Measurements from ENCODE around the gene GOLGA5. TPM values are rescaled to one million over a fixed set of nuclear protein-coding genes. Genes with fewer than 3 reads are reported as not detected.
A peak's percentile ranks its signal among the peaks of the same experiment; 100 is the strongest.
"Not testable (repeated sequence)": the region's sequence is repeated elsewhere in the genome, so short reads cannot be mapped to it uniquely, and the experiment has no call there.

The GOLGA5 gene
- 28.2 TPM for total RNA-seq (ENCODE audit: unreplicated experiment)
- long read RNA-seq, transcript GOLGA5-201 (13 exons, 2,969 nt): major isoform, 8 of 11 reads
- long read RNA-seq, partial matches to known transcripts: 0 of 11 reads
- long read RNA-seq, other reads (novel, unspliced or antisense): 3 of 11 reads

GRCh38 chr14:92793709-92794546, at the start of gene GOLGA5:
GOLGA5 (plus strand) TSS chr14:92794305; CDS start chr14:92797438, 3,133 bp downstream.
- no peak for TF ChIP-seq CTCF (IDR thresholded peaks at IDR 0.05; ENCODE audit: partially characterized antibody, unreplicated experiment)
- Mint-ChIP-seq H3K9me3 (ENCODE audit: unreplicated experiment) (peaks cover 5% of the 10 kb centered on the region), H3K27me3 (ENCODE audit: unreplicated experiment) (peaks cover 3% of the 10 kb centered on the region), H3K4me3 (ENCODE audit: unreplicated experiment) (peak within 1 kb of the TSS; percentile 97), H3K36me3 (ENCODE audit: unreplicated experiment) (peaks cover 7% of the 10 kb centered on the region), H3K4me1 (ENCODE audit: low read depth, unreplicated experiment) (peaks cover 8% of the 10 kb centered on the region), H3K27ac (ENCODE audit: unreplicated experiment) (peak within 1 kb of the TSS; percentile 89)
- peak; percentile 99 for DNase-seq

GRCh38 chr14:92747701-92748258, 46.3 kb upstream of the GOLGA5 start:
- Mint-ChIP-seq H3K4me3 (ENCODE audit: unreplicated experiment) (peak overlapping the region; percentile 92), H3K36me3 (ENCODE audit: unreplicated experiment) (peaks cover 3% of the 10 kb centered on the region), H3K4me1 (ENCODE audit: low read depth, unreplicated experiment) (peaks cover 12% of the 10 kb centered on the region), H3K9me3 (ENCODE audit: unreplicated experiment) (peaks cover 3% of the 10 kb centered on the region), H3K27me3 (ENCODE audit: unreplicated experiment) (peaks cover 1% of the 10 kb centered on the region), H3K27ac (ENCODE audit: unreplicated experiment) (peak overlapping the region; percentile 41)
- no peak for TF ChIP-seq CTCF (IDR thresholded peaks at IDR 0.05; ENCODE audit: partially characterized antibody, unreplicated experiment)
- DNase-seq: no peak

GRCh38 chr14:92748259-92749016, 45.7 kb upstream of the GOLGA5 start, which contains the start of gene LGMN:
LGMN (minus strand) TSS chr14:92748627; CDS start chr14:92732786, 15,841 bp downstream.
- no peak for TF ChIP-seq CTCF (IDR thresholded peaks at IDR 0.05; ENCODE audit: partially characterized antibody, unreplicated experiment)
- peaks cover 3% of the 10 kb centered on the region for H3K9me3 Mint-ChIP-seq (ENCODE audit: unreplicated experiment)
- H3K27ac Mint-ChIP-seq (ENCODE audit: unreplicated experiment): peak within 1 kb of the TSS; percentile 53
- peak; percentile 95 for DNase-seq
- peak within 1 kb of the TSS; percentile 92 for H3K4me3 Mint-ChIP-seq (ENCODE audit: unreplicated experiment)
- peaks cover 12% of the 10 kb centered on the region for H3K4me1 Mint-ChIP-seq (ENCODE audit: low read depth, unreplicated experiment)
- H3K36me3 Mint-ChIP-seq (ENCODE audit: unreplicated experiment): peaks cover 3% of the 10 kb centered on the region
- peaks cover 1% of the 10 kb centered on the region for H3K27me3 Mint-ChIP-seq (ENCODE audit: unreplicated experiment)

DNA sequence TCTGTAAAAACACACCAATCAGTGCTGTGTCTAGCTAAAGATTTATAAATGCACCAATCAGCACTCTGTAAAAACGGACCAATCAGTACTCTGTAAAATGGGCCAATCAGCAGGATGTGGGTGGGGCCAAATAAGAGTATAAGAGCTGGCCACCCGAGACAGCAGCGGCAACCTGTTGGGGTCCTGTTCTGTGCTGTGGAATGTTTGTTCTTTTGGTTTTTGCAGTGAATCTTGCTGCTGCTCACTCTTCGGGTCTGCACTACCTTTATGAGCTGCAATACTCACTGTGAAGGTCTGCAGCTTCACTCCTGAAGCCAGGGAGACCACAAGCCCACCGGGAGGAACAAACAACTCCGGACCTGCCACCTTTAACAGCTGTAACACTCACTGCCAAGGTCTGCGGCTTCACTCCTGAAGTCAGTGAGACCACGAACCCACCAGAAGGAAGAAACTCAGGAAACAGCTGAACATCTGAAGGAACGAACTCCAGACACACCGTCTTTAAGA, 43.8 kb upstream of the GOLGA5 start:
- DNase-seq; H3K27ac Mint-ChIP-seq (ENCODE audit: unreplicated experiment); H3K27me3 Mint-ChIP-seq (ENCODE audit: unreplicated experiment); H3K4me3 Mint-ChIP-seq (ENCODE audit: unreplicated experiment); H3K9me3 Mint-ChIP-seq (ENCODE audit: unreplicated experiment); H3K36me3 Mint-ChIP-seq (ENCODE audit: unreplicated experiment): not testable (repeated sequence)
- peaks cover 12% of the 10 kb centered on the region for H3K4me1 Mint-ChIP-seq (ENCODE audit: low read depth, unreplicated experiment)

DNA sequence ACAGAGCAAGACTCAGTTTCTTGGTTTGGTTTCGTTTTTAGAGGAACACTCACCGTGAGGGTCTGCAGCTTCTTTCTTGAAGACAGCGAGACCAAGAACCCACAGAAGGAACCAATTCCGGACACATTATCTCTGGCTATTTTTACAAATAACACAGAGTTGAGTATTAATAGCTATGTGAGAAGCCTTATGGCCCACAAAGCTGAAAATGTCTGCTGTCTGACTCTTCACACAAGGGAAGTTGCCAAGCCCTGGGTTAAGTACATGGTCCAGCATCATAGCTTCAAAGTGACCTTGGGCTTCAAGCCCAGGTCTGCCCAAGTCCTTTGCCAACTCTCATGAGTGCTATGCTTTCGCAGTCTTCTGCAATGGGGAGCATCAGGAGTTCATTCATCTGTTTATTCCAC, 43.1 kb upstream of the GOLGA5 start:
- no peak overlapping the region for H3K27ac Mint-ChIP-seq (ENCODE audit: unreplicated experiment)
- H3K9me3 Mint-ChIP-seq (ENCODE audit: unreplicated experiment): peaks cover 3% of the 10 kb centered on the region
- no peak overlapping the region for H3K4me3 Mint-ChIP-seq (ENCODE audit: unreplicated experiment)
- no peak for TF ChIP-seq CTCF (IDR thresholded peaks at IDR 0.05; ENCODE audit: partially characterized antibody, unreplicated experiment)
- H3K4me1 Mint-ChIP-seq (ENCODE audit: low read depth, unreplicated experiment): peaks cover 12% of the 10 kb centered on the region
- no peak for DNase-seq
- peaks cover 1% of the 10 kb centered on the region for H3K27me3 Mint-ChIP-seq (ENCODE audit: unreplicated experiment)
- peaks cover 3% of the 10 kb centered on the region for H3K36me3 Mint-ChIP-seq (ENCODE audit: unreplicated experiment)

Data from glutamatergic neuron (in vitro differentiated cells).